MM.1S (cell line): ENCODE results near the gene CACNA1I.

ENCODE experiments used
- DNase-seq: peaks from one replicate; pipeline ENCODE4 v3.0.0-alpha.2; 2015
- H2AFZ ChIP-seq: fragments of 300-600 bp; sonication (generic); 2 replicates; pipeline ENCODE4 v1.6.0; 2016; ENCODE audit warnings: antibody characterized with exemption, low read length
- H3F3A ChIP-seq: fragments of 300-600 bp; sonication (generic); 2 replicates; pipeline ENCODE4 v1.6.1; 2016; ENCODE audit warnings: mild to moderate bottlenecking, antibody characterized with exemption, low read length, moderate library complexity, mixed read lengths; ENCODE audit not compliant: insufficient read depth
- H3K27ac ChIP-seq: fragments of 300-600 bp; sonication (generic); 2 replicates; pipeline ENCODE4 v1.5.1; 2016; ENCODE audit warnings: mild to moderate bottlenecking, low read length
- H3K27me3 ChIP-seq: fragments of 300-600 bp; sonication (generic); replicated peaks from 2 replicates; pipeline ENCODE4 v1.6.0; 2016; ENCODE audit warnings: low read length; ENCODE audit not compliant: insufficient read depth
- H3K36me3 ChIP-seq: fragments of 300-600 bp; sonication (generic); replicated peaks from 2 replicates; pipeline ENCODE4 v1.6.1; 2016; ENCODE audit warnings: mild to moderate bottlenecking, low read length, mixed read lengths; ENCODE audit not compliant: insufficient read depth
- H3K4me1 ChIP-seq: fragments of 300-600 bp; sonication (generic); 2 replicates; pipeline ENCODE4 v1.6.1; 2016; ENCODE audit warnings: low read length, mixed read lengths
- H3K4me2 ChIP-seq: fragments of 300-600 bp; sonication (generic); 2 replicates; pipeline ENCODE4 v1.6.0; 2016; ENCODE audit warnings: low read depth, low read length
- H3K4me3 ChIP-seq: fragments of 300-600 bp; sonication (generic); 2 replicates; pipeline ENCODE4 v1.5.1; 2016; ENCODE audit warnings: low read length, mixed read lengths
- H3K79me2 ChIP-seq: fragments of 300-600 bp; sonication (generic); 2 replicates; pipeline ENCODE4 v1.6.1; 2016; ENCODE audit warnings: mixed run types, low read length, mixed read lengths
- H3K9ac ChIP-seq: fragments of 300-600 bp; sonication (generic); 2 replicates; pipeline ENCODE4 v1.6.1; 2016; ENCODE audit warnings: low read length, mixed read lengths
- H3K9me2 ChIP-seq: fragments of 300-600 bp; sonication (generic); replicated peaks from 2 replicates; pipeline ENCODE4 v1.6.1; 2016; ENCODE audit warnings: mild to moderate bottlenecking, low read length, mixed read lengths; ENCODE audit not compliant: insufficient read depth
- H3K9me3 ChIP-seq: fragments of 300-600 bp; sonication (generic); replicated peaks from 2 replicates; pipeline ENCODE4 v1.6.1; 2016; ENCODE audit warnings: mild to moderate bottlenecking, low read length, mixed read lengths; ENCODE audit not compliant: insufficient read depth
- H4K20me1 ChIP-seq: fragments of 300-600 bp; sonication (generic); 2 replicates; pipeline ENCODE4 v1.6.1; 2016; ENCODE audit warnings: mild to moderate bottlenecking, low read length, moderate library complexity, mixed read lengths; ENCODE audit not compliant: insufficient read depth
- EZH2 ChIP-seq: fragments of 300-600 bp; sonication (generic); optimal IDR thresholded peaks from 2 replicates; pipeline ENCODE3; 2017; ENCODE audit warnings: low read depth, mild to moderate bottlenecking, antibody characterized with exemption, low read length, mixed read lengths
- EZH2phosphoT487 ChIP-seq: fragments of 300-600 bp; sonication (generic); IDR thresholded peaks from 2 replicates; pipeline ENCODE4 v1.6.1; 2018; ENCODE audit warnings: antibody characterized with exemption, low read length
- TF ChIP-seq, protein P1 (sequence below): fragments of 300-600 bp; sonication (generic); IDR thresholded peaks from 2 replicates; pipeline ENCODE4 v1.5.1; 2016; ENCODE audit warnings: antibody characterized with exemption, low read length, mixed read lengths

The CACNA1I gene

DNA sequence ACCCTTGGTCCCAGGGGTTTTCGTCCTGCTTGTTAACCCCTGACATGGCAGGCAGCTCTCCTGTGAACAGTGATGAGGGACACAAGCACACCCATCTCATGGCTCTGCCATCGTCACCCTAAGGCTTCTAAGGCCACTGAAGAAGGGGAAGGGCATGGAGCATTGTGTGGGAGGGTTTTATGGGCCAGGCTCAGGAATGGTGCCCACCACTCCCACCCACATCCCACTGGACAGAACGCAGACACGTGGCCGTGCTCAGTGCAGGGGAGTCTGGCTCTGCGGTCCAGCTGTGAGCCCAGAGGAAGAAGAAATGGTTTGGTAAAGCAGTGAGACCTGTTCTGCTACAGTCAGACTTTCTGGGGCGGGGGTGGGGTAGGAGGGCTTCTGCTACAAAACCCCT is 130.0 kb downstream of the CACNA1I start:
- TF ChIP-seq, protein P1, sequence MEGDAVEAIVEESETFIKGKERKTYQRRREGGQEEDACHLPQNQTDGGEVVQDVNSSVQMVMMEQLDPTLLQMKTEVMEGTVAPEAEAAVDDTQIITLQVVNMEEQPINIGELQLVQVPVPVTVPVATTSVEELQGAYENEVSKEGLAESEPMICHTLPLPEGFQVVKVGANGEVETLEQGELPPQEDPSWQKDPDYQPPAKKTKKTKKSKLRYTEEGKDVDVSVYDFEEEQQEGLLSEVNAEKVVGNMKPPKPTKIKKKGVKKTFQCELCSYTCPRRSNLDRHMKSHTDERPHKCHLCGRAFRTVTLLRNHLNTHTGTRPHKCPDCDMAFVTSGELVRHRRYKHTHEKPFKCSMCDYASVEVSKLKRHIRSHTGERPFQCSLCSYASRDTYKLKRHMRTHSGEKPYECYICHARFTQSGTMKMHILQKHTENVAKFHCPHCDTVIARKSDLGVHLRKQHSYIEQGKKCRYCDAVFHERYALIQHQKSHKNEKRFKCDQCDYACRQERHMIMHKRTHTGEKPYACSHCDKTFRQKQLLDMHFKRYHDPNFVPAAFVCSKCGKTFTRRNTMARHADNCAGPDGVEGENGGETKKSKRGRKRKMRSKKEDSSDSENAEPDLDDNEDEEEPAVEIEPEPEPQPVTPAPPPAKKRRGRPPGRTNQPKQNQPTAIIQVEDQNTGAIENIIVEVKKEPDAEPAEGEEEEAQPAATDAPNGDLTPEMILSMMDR = no peak
- TF ChIP-seq EZH2 = no peak
- no peak for TF ChIP-seq EZH2phosphoT487
- no peaks in the 10 kb centered on the region for H3F3A ChIP-seq
- H3K9me2 ChIP-seq = no peaks in the 10 kb centered on the region
- no peaks in the 10 kb centered on the region for H3K4me1 ChIP-seq
- no peaks in the 10 kb centered on the region for H3K9me3 ChIP-seq
- no peaks in the 10 kb centered on the region for H3K79me2 ChIP-seq
- no peak overlapping the region for H3K9ac ChIP-seq
- H3K4me3 ChIP-seq = no peak overlapping the region
- no peak overlapping the region for H3K27ac ChIP-seq
- no peak overlapping the region for H3K4me2 ChIP-seq
- DNase-seq = no peak
- no peaks in the 10 kb centered on the region for H3K36me3 ChIP-seq
- H2AFZ ChIP-seq = no peak overlapping the region
- H4K20me1 ChIP-seq = no peaks in the 10 kb centered on the region
- peaks cover 79% of the 10 kb centered on the region for H3K27me3 ChIP-seq

DNA sequence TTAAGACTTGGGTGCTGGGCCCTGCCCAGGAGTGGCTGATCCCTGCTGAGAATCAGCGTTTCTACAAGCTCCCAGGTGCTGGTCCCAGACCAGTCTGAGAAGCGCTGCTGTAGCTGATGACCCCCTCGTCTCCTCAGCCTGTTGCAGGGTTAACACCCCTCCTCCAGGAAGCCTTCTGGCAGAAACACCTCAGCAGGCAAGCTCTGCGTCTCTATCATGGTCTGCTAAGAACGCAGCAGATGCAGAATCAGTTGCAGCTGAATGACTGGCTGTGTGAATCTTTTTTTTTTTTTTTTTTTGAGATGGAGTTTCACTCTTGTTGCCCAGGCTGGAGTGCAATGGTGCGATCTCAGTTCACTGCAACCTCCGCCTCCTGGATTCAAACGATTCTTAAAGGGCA is 132.5 kb downstream of the CACNA1I start:
- no peaks in the 10 kb centered on the region for H3K9me3 ChIP-seq
- no peaks in the 10 kb centered on the region for H3K79me2 ChIP-seq
- H3F3A ChIP-seq = no peaks in the 10 kb centered on the region
- no peak overlapping the region for H3K4me3 ChIP-seq
- no peaks in the 10 kb centered on the region for H3K36me3 ChIP-seq
- no peak overlapping the region for H2AFZ ChIP-seq
- H3K4me2 ChIP-seq = no peak overlapping the region
- no peaks in the 10 kb centered on the region for H3K4me1 ChIP-seq
- no peaks in the 10 kb centered on the region for H4K20me1 ChIP-seq
- H3K9me2 ChIP-seq = no peaks in the 10 kb centered on the region
- TF ChIP-seq EZH2 = no peak
- TF ChIP-seq, protein P1 = no peak
- no peak for TF ChIP-seq EZH2phosphoT487
- no peak for DNase-seq
- no peak overlapping the region for H3K27ac ChIP-seq
- H3K27me3 ChIP-seq = peaks cover 78% of the 10 kb centered on the region
- no peak overlapping the region for H3K9ac ChIP-seq

DNA sequence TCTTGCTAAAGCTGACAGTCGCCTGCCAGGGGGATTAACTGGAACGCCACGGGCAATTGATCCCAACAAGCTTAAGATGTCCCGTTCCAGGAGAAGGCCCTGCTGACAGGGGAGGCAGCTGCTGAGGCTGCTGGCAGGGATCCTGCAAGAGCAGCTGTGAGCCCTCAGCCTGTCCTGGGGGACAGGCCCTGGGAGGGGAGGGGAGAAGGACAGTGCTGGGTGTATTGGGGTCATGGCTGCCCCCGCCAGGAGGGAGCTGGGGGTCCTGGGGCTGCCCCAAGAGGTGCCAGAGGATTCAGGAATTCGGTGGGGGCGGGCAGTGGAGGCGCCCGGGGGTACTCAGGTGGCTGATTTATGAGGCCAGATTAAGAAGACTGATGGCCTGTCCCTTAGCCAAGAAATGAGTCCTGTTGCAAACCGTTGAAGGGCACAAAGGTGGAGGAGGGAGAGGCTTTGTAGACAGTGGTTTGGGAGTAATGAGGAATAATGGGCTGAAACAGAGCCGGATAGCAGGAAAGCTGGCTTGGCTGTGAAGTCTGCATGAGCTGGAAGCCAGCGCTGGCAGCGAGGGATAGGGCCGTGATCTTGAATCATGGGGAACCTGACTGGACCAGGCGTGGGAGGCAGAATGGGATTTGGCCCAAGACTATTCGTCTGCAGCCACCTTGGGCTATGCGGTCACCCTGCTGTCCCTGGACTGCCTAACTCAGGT is 133.5 kb downstream of the CACNA1I start:
- Histone ChIP-seq H2AFZ (no peak overlapping the region), H3K36me3 (no peaks in the 10 kb centered on the region), H3K9me3 (no peaks in the 10 kb centered on the region), H3K9ac (no peak overlapping the region), H3K9me2 (no peaks in the 10 kb centered on the region), H3K4me2 (no peak overlapping the region), H3K79me2 (no peaks in the 10 kb centered on the region), H3K4me1 (no peaks in the 10 kb centered on the region), H3K27me3 (peaks cover 85% of the 10 kb centered on the region), H3F3A (no peaks in the 10 kb centered on the region), H3K27ac (no peak overlapping the region), H3K4me3 (no peak overlapping the region), H4K20me1 (no peaks in the 10 kb centered on the region)
- TF ChIP-seq, protein P1 = no peak
- no peak for TF ChIP-seq EZH2phosphoT487
- no peak for TF ChIP-seq EZH2
- no peak for DNase-seq
